NCI-H774 (cell line): Measurements from ENCODE around the gene PTPRA.
"Not testable (repeated sequence)": the region's sequence is repeated elsewhere in the genome, so short reads cannot be mapped to it uniquely, and the experiment has no call there.

ENCODE experiments used
- DNase-seq: peaks from one replicate; lab custom pipeline; 2025; lab: John Stamatoyannopoulos, UW

PTPRA gene, protein sequence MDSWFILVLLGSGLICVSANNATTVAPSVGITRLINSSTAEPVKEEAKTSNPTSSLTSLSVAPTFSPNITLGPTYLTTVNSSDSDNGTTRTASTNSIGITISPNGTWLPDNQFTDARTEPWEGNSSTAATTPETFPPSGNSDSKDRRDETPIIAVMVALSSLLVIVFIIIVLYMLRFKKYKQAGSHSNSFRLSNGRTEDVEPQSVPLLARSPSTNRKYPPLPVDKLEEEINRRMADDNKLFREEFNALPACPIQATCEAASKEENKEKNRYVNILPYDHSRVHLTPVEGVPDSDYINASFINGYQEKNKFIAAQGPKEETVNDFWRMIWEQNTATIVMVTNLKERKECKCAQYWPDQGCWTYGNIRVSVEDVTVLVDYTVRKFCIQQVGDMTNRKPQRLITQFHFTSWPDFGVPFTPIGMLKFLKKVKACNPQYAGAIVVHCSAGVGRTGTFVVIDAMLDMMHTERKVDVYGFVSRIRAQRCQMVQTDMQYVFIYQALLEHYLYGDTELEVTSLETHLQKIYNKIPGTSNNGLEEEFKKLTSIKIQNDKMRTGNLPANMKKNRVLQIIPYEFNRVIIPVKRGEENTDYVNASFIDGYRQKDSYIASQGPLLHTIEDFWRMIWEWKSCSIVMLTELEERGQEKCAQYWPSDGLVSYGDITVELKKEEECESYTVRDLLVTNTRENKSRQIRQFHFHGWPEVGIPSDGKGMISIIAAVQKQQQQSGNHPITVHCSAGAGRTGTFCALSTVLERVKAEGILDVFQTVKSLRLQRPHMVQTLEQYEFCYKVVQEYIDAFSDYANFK

DNA sequence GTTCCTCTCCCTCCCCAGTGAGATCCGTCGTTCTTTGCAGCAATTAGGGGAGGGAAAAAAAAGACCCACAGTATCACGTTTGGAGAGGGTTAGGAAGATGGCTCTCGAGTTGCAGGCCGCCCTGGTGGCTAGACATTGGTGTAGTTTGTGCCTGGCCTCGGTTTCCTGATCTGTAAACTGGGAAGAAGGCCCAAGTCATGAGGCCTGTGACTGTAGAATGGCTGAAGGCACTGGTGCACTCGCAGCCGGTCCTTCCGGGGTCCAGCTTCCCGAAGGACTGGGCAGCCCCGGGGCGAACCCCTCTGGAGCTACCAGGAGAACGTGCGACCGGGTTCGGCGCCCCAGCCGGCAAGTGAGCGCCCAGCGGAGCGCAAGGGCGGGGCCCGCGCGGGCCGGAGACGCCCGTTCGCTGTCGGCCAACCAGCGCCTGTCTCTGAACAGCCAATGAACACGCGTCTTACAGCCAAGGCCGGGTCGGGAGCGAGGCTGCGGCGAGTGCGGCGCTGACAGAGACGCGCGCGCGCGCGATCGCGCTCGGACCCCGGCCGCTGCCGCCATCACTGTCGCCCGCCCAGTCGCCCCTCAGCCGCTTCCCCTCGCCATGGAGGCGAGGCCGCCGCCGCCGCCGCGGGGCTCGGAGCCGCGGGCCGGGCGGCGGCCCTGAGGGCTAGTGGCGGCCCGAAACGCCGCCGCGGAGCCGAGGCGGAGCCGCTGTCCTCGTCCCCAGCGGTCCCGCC lies at the start of gene PTPRA:
TSS of gene PTPRA (plus strand) at position 472 of the 737 bp plus-strand sequence. CDS start 90,797 bp downstream, outside the sequence.
- DNase-seq: peak; percentile 92

GRCh38 chr20:2825761-2826160 lies 47.5 kb upstream of the PTPRA start:
- DNase-seq: no peak

- no peak for DNase-seq
Observed at GRCh38 chr20:2826655-2827054, 46.6 kb upstream of the PTPRA start.

GRCh38 chr20:2829376-2829775 lies 43.9 kb upstream of the PTPRA start:
- no peak for DNase-seq

DNA sequence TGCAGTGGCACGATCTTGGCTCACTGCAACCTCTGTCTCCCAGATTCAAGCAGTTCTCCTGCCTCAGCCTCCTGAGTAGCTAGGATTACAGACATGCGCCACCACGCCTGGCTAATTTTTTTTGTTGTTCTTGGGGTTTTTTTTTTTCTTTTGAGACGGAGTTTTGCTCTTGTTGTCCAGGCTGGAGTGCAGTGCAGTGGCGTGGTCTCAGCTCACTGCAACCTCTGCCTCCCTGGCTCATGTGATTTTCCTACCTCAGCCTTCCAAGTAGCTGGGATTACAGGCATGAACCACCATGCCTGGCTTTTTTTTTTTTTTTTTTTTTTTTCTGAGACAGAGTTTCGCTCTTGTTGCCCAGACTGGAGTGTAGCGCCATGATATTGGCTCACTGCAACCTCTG lies 42.1 kb upstream of the PTPRA start:
- not testable (repeated sequence) for DNase-seq

GRCh38 chr20:2833761-2834160 lies 39.5 kb upstream of the PTPRA start:
- no peak for DNase-seq

- no peak for DNase-seq
Observed at GRCh38 chr20:2834401-2835110, 38.7 kb upstream of the PTPRA start.

DNA sequence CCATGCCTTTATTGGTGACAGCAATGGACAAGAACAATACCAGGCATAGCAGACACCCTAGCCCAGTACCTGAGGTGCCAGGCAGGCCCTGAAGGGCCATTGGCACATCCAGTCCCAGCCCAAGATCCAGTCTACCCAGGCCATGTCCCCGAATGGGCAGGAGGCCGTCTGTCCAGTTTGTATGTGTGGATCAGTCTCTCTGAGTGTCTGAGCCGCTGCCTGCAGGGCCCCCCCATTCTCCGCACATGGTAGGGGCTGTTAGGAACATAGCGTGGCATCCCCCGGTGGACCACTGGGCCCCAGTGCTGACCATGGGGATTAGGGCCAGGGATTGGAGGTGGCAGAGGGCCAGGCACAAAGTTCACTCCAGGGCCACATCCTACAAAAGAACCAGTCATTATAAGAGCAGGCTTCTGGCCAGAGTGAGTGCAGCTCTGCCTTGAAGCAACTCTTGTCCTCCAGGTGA lies 37.9 kb upstream of the PTPRA start:
- no peak for DNase-seq

GRCh38 chr20:2836035-2836434 lies 37.2 kb upstream of the PTPRA start:
- DNase-seq: no peak

DNA sequence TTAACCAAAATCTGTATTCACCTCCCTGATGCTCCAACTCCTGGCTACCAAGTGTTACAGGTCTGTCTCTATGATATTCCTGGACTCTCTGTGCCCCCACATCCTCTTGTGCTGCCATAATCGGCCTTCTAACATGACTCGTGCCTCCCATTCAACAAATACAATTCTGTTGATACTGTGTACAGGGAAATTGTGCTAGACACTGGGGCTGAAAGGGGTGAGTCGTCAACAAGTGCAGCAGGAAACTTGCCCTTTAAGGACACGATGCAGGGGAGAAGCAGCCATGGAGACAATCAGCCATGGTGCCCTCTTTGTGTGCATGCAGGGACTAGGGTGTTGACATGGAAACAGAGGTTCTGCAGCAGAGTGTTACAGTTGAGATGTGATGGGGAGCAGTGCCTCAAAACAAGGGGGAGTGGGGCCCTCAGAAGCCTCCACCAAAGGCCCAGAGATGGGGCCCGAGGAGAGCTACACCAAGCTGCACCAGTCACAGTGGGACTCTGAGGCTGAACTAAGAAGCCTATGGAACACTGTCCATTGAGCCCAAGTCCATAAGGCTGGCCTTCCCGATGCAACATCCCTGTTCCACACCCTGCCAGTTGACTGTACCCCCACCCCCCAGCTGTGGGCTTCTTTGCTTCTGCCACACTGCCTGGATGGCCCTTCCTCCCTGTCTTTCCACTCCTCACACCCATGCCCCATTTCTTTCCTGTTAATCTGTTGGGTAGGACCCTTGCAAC lies 35.9 kb upstream of the PTPRA start:
- no peak for DNase-seq

- no peak for DNase-seq
Observed at GRCh38 chr20:2838170-2838797, 35.0 kb upstream of the PTPRA start.

- DNase-seq: no peak
Observed at GRCh38 chr20:2838847-2839671, 34.2 kb upstream of the PTPRA start.

DNA sequence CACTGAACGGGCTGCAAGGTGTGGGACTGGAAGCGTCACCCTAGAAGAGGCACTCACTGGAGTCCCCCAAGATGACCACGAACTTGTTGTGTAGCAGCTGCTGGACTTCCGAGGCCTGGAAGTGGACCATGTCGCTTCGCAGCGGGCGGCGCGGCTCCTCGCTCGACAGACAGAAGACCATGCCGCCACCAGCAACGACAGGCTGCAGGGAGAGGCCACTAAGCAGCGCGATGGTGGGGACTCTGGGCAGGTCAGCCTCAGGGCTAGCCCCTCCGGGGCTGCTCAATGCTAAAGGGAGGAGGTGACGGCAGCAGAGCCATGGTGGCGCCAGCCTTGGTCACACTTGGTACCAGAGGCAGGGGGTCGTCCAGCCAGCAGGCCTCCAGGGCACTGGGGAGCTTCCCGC lies 33.5 kb upstream of the PTPRA start:
- DNase-seq: no peak

- DNase-seq: peak; percentile 81
Observed at GRCh38 chr20:2840138-2840966, 32.9 kb upstream of the PTPRA start, which contains the start of the genes PCED1A and VPS16. TSS of gene PCED1A (minus strand) at chr20:2840655. CDS start at chr20:2839912, 743 bp downstream. TSS of gene VPS16 (plus strand) at chr20:2840745. CDS start at chr20:2840775, 30 bp downstream.

- no peak for DNase-seq
Observed at GRCh38 chr20:2840967-2841531, 32.2 kb upstream of the PTPRA start.

DNA sequence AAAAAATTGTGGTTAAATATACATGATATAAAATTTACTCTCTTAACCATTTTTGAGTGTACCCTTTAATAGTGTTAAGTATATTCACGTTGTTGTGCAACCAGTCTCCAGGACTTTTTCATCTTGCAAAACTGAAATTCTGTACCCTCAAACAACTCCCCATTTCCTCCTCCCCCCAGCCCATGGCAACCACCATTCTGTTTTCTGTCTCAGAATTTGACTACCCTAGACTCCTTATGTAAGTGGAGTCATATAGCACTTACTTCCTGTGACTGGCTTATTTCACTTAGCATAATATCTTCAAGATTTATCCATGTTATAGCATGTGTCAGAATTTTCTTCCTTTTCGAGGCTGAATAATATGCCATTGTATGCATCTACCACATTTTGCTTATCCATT lies 27.7 kb upstream of the PTPRA start:
- DNase-seq: no peak

DNA sequence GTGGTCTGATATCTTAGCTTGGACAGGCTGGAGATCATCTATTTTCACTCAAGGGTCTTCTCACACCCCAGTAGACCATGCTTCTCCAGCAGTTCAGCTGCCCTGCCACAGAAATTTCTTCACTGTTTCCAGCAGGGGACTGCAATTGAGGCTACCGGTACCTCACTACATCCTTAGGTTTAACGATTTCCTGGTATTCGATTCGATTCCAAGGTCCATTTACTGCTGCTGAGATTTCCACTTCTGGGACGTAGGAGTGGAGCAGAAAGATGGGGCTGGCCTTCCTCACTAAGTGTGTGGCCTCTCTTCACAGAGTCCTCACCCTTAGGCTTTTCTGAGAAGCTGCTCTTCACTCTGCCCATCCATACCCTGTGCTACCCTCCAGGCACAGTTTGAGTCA lies 26.6 kb upstream of the PTPRA start:
- no peak for DNase-seq

- DNase-seq: no peak
Observed at GRCh38 chr20:2847802-2848201, 25.5 kb upstream of the PTPRA start.
